NOMO-1 treated with DMSO at 0.1 percent for 48 hours (cell line): Measurements from ENCODE around the gene KCTD20.

Experiments used
- DNase-seq: peaks from one replicate; lab custom pipeline; 2025; ENCODE audit not compliant: unreplicated experiment; lab: John Stamatoyannopoulos, UW

The KCTD20 gene

DNA sequence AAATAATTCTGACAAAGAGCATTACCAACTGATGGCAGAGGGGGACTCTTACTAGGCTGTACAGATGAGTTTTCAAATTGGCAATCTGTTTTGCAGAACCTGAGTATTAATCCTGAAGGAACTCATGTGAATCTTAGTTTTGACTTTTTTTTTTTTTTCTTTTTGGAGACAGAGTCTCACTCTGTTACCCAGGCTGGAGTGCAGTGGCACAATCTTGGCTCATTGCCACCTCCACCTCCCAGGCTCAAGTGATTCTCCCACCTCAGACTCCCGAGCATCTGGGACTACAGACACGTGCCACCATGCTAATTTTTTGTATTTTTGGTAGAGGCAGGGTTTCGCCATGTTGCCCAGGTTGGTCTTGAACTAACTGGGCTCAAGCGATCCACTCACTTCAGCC lies 49.3 kb downstream of the KCTD20 start:
- DNase-seq = no peak

DNA sequence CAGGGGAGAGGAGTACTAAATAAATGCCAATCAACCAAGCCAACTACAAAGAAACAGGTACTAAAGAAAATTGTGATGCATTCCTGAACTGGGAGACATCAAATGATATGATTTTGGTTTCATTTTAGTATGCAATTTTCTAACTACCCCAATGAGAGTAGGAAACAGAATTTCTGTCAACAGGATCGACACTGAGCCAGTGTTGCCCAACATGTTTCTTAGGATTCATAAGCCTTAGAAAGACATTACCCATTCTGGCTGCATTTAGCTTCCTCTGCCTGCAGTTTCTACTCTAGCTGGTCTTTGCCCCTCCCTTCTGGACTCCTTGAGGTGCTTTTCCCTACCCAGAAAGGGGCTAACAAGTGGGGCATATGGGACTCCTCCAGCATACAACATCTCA lies 49.8 kb downstream of the KCTD20 start:
- DNase-seq = peak; percentile 76

DNA sequence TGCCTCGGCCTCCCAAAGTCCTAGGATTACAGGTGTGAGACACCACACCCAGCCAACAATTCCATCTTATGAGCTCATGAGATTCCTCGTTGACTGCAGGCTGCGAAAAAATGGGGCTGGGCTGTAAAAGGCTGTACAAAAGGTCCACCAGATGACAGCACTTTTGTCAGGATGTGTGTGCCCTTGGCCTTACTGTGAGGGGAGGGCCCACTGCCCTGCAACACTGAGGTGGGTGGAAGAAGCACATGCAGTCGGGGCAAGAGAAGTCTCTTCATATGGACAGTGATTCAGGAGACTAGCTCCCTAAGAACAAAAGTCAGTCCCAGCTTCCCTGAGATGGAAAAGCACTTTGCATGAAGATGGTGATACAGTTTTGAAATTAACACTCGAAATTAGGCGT lies 50.5 kb downstream of the KCTD20 start:
- DNase-seq = no peak

DNA sequence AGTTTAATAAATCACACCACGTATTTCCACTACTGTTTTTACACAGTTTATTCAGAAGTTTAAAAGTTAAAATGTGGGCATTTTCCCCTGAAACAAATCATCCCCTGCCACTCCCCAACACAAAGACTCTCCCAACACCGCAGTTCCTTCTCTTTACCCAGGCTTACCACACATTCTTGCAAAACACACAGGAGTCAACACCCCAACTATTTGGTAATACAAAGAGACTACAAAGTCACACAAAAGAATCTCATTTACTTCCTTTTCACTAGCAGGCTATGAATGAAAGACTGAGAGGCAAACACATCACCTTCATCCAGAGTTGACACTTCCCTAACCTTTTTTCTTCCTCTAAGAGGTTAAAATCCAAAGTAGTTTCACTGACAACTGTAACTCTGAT lies 51.1 kb downstream of the KCTD20 start:
- peak; percentile 92 for DNase-seq

DNA sequence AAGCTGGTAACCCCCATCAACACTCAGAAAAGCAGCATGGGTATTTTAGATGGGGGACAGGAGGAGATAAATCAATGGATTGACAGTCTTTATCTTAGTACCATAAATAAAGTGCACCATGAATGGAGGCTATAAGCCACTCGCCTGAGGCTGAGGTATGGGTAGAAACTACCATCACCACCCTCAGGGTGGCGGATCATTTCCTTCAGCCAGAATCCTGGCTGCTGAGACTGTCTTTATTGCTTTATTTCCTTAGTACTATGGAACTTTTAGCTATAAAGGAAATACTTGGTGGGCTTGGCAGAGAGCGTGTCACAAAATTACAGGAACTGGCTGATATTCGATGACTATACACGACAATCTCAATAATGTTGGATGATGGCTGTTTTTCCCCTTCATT lies 52.3 kb downstream of the KCTD20 start:
- no peak for DNase-seq

DNA sequence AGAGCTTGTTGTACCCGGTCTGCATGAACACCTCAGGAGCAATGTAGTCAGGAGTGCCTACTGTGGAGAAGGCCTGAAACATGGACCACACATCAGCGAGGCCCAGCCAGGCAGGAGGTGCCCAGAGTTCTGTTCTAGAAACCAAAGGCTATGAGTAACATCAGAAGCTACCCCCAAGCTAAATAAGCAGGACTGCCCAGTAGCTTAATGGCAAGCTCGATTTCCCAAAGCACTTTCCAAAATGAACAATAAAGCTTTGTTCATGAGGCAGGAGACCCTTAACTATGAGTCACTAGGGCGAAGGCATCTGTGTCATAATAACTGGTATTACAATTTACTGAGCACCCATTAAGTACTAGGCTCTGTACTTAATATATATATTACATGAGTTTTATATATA lies 57.1 kb downstream of the KCTD20 start:
- no peak for DNase-seq

DNA sequence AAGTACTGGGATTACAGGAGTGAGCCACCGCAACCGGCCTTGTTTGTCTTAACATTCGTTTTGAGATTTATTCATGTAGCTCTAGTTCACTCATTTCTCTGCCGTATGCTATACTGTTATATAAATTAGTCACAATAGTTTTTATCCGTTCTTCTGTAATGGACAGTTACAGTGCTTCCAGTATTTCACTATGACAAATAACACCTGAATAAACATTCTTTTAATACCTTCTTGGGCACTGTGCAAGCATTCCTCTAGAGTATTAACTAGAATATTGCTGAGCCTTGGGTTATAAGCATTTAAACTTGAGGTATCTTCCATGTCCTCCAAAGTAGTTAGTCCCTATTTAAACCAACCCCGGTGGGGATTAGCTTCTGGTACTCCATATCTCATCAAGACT lies 58.9 kb downstream of the KCTD20 start:
- DNase-seq = no peak

DNA sequence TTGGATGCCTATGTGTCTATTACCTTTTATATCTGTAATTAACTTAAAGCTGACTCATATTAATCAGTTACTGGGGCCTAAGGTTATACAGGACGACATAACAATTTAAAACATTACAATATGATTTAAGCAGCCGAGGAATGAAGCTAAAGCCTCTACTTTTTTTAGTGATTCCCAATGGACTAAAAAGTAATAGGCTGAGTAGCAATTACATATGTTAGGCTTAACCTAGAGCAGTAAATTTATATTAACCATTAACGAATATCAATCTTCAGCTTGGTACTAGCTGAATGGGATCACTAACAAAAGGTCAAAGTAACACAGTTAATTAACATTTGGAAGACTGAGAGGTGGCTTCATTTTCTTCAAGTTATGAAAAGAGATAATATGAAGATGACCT lies 61.4 kb downstream of the KCTD20 start:
- DNase-seq = no peak

DNA sequence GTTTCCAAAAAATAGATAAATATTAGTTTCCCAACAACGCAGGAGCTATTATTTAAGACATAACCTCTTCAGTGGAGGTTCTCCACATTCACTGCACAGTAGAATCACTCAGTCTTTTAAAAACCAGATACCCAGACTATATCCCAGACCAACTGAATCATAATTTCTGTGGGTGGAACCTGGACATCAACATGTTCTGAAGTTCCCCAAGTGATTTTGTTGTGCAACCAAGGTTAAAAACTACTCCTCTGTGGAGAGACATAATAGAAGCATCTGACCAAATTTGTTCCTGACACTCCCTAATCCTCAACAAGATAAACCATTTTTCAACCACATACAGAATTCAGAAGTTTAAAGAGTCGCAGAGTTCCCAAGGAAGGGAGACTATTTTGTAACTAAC lies 62.2 kb downstream of the KCTD20 start:
- DNase-seq = no peak

DNA sequence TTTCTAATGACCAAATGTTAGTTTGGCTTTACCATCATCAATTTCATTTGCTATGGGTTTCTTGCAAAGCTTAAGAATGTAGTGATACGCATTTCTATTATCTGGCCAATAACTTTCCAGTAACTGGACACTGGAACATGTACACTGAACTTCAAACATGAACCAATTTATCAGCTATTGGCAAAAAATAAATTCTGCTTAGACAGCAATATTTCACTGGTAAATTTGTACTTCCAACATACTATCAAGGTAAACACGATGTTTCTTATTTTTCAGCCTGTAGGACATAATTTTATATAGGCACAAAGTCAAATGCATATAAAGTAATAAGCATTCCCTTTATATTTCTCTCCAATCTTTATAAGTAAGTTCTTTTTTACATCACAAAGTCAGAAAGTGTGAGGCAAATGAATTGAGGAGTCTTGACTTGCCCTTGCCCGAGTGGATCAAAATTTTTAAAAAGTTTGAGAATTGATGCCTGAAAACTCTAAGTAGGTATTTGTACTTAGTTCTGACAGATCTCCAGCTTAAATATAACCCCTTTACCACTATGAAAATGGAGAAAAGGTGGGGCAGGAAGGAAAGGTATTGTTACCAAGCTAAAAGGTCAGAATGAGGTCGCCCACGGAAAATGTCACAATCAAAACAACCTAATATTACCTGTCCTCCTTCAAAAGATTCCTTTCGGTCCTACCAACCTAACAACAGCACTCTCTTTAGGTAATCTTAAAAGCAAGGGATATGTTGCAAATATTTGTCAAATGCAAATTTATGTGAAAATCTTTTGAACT lies 63.1 kb downstream of the KCTD20 start:
- no peak for DNase-seq

DNA sequence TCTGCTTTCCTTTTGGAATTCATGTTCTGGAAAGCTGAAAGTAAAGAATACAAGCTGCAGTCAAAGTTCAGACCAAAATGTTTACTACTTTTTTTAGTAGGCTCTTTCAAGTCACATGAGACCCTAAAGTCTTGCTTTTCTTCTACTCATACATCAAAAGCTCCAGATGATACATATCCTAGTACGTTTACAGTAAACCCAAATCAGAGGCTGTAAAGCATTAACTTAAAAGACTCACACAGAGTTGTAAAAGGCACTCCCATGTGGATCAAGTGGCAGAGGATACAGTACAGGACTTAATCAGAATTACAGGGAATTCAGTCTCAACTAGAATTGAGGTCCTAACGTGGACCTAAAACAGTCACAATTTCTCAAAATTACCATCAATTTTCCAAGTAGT lies 63.8 kb downstream of the KCTD20 start:
- DNase-seq = no peak

DNA sequence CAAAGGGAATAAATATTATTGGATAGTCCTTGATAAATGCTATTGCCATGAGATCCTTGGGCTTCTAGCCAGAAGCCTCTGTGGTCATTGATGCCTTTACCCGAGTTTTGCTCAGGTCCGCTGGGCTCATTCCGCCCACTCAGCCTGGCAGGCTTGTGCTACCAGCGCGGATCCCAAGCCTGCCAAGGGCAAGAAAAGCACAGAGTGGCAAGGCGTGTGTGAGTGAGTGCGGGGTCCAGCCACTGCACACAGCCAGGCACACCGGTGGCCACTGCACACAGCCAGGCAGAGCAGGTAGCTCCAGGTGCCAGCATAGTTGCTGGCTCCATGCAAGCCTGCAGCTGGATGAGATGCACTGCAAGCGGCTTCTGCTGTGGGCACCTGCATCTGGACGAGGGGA lies 65.7 kb downstream of the KCTD20 start:
- DNase-seq = no peak

DNA sequence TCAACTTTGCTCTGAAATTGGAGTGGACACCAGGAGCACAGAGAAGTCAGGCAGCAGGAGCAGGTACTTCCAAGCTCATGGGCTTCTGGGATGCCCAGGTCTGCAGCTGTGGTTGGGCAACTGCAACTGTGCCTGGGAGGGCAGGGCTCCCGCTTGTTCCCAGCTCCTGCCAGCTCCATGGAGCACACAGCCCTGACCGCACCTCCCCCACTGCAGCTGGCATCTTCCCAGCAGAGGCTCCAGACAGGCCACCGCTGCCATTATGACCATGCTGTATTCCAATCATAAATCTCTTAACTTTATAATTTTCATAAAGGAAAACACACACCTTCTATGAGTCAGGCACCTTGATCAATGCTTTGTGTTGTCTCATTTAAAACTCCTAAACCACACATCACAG lies 67.6 kb downstream of the KCTD20 start:
- no peak for DNase-seq

DNA sequence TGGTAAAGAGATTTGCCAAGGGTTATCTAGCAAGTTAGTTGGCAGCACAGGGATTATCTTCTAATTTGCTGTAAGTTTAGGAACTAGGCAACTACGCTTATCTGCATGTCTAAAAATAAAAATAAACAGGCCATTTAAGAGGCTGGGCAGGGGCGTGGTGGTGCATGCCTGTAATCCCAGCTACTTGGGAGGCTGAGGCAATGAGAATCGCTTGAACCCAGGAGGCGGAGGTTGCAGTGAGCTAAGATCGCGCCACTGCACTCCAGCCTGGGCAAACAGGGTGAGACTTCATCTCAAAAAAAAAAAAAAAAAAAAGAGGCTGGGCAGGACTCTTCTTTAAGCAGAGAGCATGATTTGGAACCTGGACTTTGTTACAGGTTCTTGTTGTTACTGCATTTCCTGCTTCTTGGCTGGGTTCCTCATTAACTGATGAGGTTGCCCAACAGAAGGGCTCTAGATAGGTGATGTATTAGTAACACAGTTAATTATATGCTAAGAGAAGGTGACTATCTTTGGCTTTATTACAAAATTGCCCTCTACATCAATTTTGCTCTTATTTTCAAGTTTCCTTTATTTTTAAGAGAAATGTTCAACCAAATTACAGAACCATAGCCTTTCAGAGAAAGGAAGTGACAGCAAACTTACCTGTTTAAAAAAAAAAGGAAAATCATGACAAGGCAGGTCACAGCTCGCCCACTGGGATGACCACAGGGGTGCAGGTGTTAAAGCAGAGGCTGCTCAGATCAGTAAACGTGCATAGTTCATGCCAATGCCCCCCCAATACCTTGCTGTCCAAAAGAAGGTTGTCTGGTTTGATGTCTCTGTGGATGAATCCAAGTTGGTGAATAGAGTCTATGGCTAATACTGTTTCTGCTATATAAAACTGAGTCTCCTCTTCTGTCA lies 72.0 kb downstream of the KCTD20 start:
- DNase-seq = peak; percentile 26

DNA sequence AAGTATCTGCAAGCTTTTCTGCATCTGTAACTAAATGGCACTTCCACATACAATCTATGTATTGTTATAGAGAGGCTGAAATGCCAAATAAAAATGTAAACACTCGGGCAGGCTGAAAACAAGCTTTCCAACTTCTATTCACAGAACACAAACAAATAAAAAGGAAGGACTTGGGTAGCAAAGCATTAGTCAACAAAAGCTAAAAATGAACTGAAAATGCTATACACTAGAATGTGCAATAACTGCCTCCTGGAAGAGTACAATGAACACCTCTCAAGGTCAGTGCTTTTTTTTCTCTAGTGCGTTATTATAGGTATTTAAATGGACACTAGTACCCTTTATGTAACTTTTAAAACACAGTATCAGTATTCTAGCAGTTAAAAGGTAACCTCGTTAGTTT lies 73.0 kb downstream of the KCTD20 start:
- no peak for DNase-seq

DNA sequence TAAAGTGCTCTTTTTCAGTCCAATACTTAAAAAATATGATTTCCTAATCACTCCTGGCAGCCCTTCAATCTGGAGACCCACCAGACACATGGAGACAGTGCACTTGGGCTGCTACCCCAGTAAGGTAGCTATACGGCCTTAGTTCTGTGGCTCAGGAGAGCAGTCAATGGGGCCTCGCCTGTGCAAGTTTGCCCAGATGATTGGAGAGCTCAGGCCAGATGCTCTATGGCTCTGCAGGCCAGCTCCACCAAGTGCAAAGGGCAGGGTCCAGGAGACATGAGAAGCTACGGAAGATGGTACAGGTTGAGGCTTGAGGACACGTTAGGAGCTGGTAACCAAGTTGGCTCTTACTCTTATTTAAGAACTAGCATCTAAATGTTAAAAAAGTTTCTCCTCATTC lies 73.8 kb downstream of the KCTD20 start:
- no peak for DNase-seq

DNA sequence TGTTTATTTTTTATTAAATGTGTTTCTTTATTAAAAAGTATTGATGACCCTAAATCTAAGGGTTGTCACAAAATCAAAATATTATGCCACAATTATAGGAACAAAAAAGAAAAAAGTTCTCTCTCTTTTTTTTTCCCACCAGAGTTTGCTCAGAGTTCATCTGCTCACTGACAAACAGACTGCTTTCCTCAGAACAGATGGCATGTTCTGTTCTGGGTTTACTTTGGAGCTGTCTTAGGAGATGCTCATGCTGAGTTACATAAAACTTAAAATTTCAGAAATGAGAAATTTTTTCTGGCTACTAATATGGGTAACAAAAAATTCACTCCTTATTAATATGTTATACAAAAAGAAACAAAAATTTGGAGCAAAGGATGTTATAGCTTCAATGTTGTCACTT lies 74.2 kb downstream of the KCTD20 start:
- no peak for DNase-seq

DNA sequence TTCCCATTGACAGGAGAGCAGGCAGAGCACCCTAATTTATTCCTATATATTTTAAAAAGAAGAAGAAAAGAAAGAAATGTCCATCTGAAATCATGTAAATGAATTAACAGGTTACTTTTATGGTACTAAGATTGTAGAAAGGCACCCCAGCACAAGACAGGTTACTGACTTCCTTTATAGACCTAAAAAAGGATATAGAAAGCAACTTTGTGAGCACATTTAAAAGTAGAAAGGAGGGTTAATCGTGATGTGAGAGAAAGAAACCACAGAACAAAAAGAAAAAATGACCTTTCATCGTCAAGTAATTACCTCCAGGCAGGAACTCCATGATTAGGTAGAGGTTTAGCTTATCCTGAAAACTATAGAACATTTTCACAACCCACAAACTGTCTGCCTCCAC lies 74.6 kb downstream of the KCTD20 start:
- no peak for DNase-seq

DNA sequence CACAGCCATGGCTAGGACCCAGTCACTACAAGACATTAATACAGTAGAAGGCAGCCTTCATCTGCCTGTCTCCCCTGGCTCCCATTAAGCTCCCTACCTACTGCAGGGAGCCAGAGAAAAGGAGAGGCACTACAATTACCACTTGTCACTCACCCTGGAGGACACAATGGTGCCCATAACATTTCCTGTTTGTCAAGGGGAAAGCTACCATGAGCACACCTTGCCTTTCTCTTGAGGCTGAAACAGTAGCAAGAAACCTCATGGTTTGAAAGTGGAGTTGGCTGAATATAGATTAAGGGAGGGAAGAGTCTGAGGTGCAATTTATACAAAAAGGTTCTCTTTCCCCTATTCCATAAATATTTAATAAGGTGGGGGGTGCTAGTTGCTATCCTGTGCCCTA lies 76.6 kb downstream of the KCTD20 start:
- no peak for DNase-seq

DNA sequence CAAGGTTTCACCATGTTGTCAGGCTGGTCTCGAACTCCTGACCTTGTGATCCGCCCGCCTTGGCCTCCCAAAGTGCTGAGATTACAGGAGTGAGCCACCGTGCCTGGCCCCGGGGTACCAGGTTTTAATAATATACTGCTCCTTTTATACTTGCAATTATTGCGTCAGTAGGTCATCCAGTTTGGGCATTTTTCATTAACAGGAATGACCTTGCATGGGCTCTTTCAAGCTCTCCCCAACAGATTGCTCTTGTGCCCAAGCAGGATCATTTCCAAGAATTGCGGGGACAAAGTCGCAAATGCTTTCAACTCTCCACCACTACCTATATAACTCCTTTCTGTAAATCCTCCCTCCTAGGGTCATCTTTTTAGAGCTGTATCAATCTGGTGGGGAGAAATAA lies 80.7 kb downstream of the KCTD20 start:
- no peak for DNase-seq

DNA sequence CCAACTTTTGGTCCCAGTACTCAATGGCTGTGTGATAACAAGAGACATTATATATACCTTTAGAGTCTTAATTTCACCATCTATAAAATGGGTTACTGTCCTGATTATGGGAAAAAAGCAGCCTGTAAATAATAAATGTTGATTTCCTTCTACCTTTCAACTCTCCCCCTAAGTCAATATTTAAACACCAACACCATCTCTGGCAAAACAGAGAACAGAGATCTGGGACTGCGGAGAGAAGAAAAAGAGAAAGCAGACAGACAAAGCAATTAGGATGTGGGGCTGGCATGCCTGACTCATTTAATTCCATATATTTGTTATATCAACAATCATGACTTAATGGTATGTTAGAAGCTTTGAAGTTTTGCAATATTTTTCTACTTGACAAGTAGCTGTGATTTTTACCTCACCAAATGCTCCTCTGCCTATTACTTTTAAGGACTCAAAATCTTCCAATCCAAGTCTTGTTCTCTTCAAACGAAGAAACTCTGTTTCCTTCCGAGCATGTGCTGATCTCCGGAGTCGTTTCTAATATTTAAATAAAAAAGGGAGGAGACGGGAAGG lies 81.2 kb downstream of the KCTD20 start:
- DNase-seq = no peak

DNA sequence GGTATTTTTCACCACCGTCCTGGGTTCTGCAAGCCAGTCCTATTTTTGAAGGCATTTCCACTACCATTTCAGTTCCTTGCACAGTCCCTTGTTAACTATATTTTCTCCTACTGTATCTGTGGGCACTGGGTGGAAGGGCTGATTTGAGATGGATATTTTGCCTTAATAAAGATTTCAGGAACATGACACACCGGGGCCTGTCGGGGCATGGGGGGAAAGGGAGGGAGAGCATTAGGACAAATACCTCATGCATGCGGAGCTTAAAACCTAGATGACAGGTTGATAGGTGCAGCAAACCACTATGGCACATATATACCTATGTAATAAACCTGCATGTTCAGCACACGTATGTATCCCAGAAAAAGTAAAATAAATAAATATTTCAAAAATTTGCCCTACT lies 82.1 kb downstream of the KCTD20 start:
- DNase-seq = no peak
